ENCODE data around the gene FES.
"Not testable (repeated sequence)": the region's sequence is repeated elsewhere in the genome, so short reads cannot be mapped to it uniquely, and the experiment has no call there.

Gene FES

GRCh38 chr15:90862487-90862886 lies 21.8 kb upstream of the FES start:
- DNase-seq, result no peak

GRCh38 chr15:90862964-90863778 lies 21.1 kb upstream of the FES start:
- DNase-seq, result no peak

GRCh38 chr15:90863987-90864386 lies 20.3 kb upstream of the FES start:
- DNase-seq, result no peak

GRCh38 chr15:90864507-90864906 lies 19.8 kb upstream of the FES start:
- DNase-seq, result no peak

- DNase-seq, result no peak
Measured at GRCh38 chr15:90865702-90866101, 18.6 kb upstream of the FES start.

GRCh38 chr15:90866161-90866715 lies 18.1 kb upstream of the FES start:
- DNase-seq, result no peak

- no peak for DNase-seq
Measured at GRCh38 chr15:90866800-90867199, 17.5 kb upstream of the FES start.

- DNase-seq, result peak; percentile 7
Measured at GRCh38 chr15:90868261-90868689, 16.0 kb upstream of the FES start, which contains the start of gene FURIN. FURIN (plus strand) TSS chr15:90868588; CDS start chr15:90875741, 7,153 bp downstream.

- DNase-seq, result no peak
Measured at GRCh38 chr15:90869140-90869541, 15.2 kb upstream of the FES start.

- DNase-seq, result no peak
Measured at GRCh38 chr15:90869601-90870353, 14.5 kb upstream of the FES start.

GRCh38 chr15:90870354-90871138 lies 13.8 kb upstream of the FES start:
- DNase-seq, result no peak

GRCh38 chr15:90871139-90871715 lies 13.1 kb upstream of the FES start:
- peak; percentile 8 for DNase-seq

GRCh38 chr15:90871716-90872485 lies 12.4 kb upstream of the FES start:
- DNase-seq, result no peak

- DNase-seq, result no peak
Measured at GRCh38 chr15:90872486-90873184, 11.7 kb upstream of the FES start.

GRCh38 chr15:90873488-90873997 lies 10.8 kb upstream of the FES start:
- DNase-seq, result no peak

GRCh38 chr15:90873998-90874605 lies 10.2 kb upstream of the FES start:
- no peak for DNase-seq

GRCh38 chr15:90874986-90875385 lies 9.3 kb upstream of the FES start:
- DNase-seq, result not testable (repeated sequence)

GRCh38 chr15:90875549-90875981 lies 8.7 kb upstream of the FES start:
- DNase-seq, result no peak

GRCh38 chr15:90876046-90876445 lies 8.3 kb upstream of the FES start:
- DNase-seq, result no peak

GRCh38 chr15:90876512-90877170 lies 7.7 kb upstream of the FES start:
- DNase-seq, result no peak
